Measurements from ENCODE around the gene RGS3.

DNA sequence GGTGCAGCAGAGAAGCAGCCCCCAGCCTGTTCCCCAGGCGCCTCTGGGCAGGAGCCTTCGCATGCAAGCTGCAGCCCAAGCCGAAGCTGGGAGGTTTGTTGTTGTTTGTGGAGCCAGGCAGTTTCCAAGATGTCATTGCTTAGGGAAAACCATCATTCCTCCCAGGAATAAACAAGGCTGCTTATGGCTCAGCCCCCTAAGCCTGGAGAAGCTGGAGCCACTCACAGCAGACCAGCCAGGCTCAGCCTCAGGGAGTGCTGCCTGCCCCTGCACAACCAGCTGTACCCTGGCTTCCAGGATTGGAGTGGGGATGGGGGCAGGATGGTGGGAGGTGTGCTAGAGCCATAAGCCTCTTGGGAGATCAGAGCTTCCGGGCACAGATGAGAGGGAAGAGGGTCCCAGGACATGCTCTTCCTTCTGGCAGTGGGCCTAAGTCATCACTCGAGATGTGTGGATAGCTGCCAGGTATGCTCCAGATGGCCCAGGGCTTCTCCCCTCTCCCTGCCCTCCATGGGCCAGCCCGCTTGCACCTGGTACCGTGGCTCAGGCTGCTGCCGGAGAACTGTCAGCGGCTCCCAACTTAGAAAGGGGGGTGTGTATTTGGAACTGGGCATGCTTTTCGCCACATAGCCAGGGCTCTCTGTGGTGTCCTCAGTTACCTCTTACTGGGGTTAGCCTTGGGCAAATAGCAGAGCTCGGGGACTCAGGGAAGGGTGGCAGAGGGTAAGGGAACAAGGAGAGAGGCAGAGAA lies 105.2 kb downstream of the RGS3 start:
- no peak for TF ChIP-seq POLR2AphosphoS5 (IDR thresholded peaks at IDR 0.05; ENCODE audit: low read depth, low read length)
- no peak for TF ChIP-seq TAF1 (IDR thresholded peaks at IDR 0.05; ENCODE audit: borderline replicate concordance, low read depth, low read length)
